IMR-90 (cell line): ENCODE results near the gene FMNL1.

Experiments
- CTCF ChIP-seq: conservative IDR thresholded peaks from 2 replicates; pipeline ENCODE4 v1.5.1; 2012; ENCODE audit warnings: mild to moderate bottlenecking, low read depth, low read length, improper control_type of control experiment
- MAFK ChIP-seq: IDR thresholded peaks from 2 replicates; pipeline ENCODE4 v1.6.1; 2012; ENCODE audit warnings: low read depth, low read length, improper control_type of control experiment
- POLR2A ChIP-seq: IDR thresholded peaks from 2 replicates; pipeline ENCODE4 v1.6.1; 2012; ENCODE audit warnings: mild to moderate bottlenecking, low read depth, low read length
- RAD21 ChIP-seq: IDR thresholded peaks from 2 replicates; pipeline ENCODE4 v1.6.1; 2012; ENCODE audit warnings: low read length, improper control_type of control experiment

- TF ChIP-seq CTCF (no peak), POLR2A (no peak), RAD21 (no peak), MAFK (no peak)
Observed at GRCh38 chr17:45241328-45242028, 19.8 kb downstream of the FMNL1 start.
